Spleen (tissue), 11 donors: ENCODE data around the gene MEMO1. TPM values are rescaled to one million over a fixed set of nuclear protein-coding genes. Genes with fewer than 3 reads are reported as not detected.

ENCODE experiments used
- DNase-seq: peaks from one replicate; pipeline ENCODE4 v3.0.0-alpha.2; 2020
- H3K27ac ChIP-seq, 8 donors: fragments of 200-600 bp; sonication (generic) in 7 of 8; 1 replicate in 4 of 8; 2 replicates in 4 of 8; pipeline versions ENCODE4 v1.5.0 to v1.8.0; 2016 to 2021; ENCODE audit warnings: inconsistent platforms in 4 of 8, mild to moderate bottlenecking in 4 of 8, moderate library complexity in 1 of 8
- H3K27me3 ChIP-seq, 7 donors: fragments of 200-600 bp; sonication (generic) in 6 of 7; replicated peaks in 1 of 7; 1 replicate in 4 of 7; 2 replicates in 3 of 7; pipeline versions ENCODE4 v1.5.0 to v1.8.0; 2016 to 2021; ENCODE audit warnings: inconsistent platforms in 3 of 7, mild to moderate bottlenecking in 1 of 7
- H3K36me3 ChIP-seq, 6 donors: fragments of 200-600 bp; sonication (generic) in 5 of 6; 1 replicate in 4 of 6; 2 replicates in 2 of 6; pipeline versions ENCODE4 v1.5.0 to v1.8.0; 2016 to 2021; ENCODE audit warnings: inconsistent platforms in 2 of 6
- H3K4me1 ChIP-seq, 6 donors: fragments of 200-600 bp; sonication (generic) in 5 of 6; 1 replicate in 3 of 6; 2 replicates in 3 of 6; pipeline versions ENCODE4 v1.5.0 to v1.8.0; 2016 to 2021; ENCODE audit warnings: inconsistent platforms in 3 of 6
- H3K4me3 ChIP-seq, 8 donors: fragments of 200-600 bp; sonication (generic) in 7 of 8; 1 replicate in 4 of 8; 2 replicates in 4 of 8; pipeline versions ENCODE4 v1.5.0 to v1.8.0; 2016 to 2021; ENCODE audit warnings: inconsistent platforms in 4 of 8, mild to moderate bottlenecking in 4 of 8, moderate library complexity in 2 of 8
- H3K9me3 ChIP-seq, 8 donors: fragments of 200-600 bp; sonication (generic) in 7 of 8; 1 replicate in 4 of 8; 2 replicates in 4 of 8; pipeline versions ENCODE4 v1.5.0 to v1.8.0; 2016 to 2021; ENCODE audit warnings: inconsistent platforms in 4 of 8
- POLR2A ChIP-seq, 3 donors: fragments of 450-650 bp; IDR thresholded peaks; one replicate each; pipeline ENCODE4 v1.5.1; 2017; ENCODE audit warnings: antibody characterized with exemption in 3 of 3, mild to moderate bottlenecking in 1 of 3
- POLR2AphosphoS5 ChIP-seq, 3 donors: sonication (generic); formaldehyde crosslinking; IDR thresholded peaks; one replicate each; pipeline ENCODE4 v1.5.1; 2017; ENCODE audit warnings: antibody characterized with exemption in 3 of 3
- WGBS, 5 donors: extraction: QIAGEN DNeasy Blood & Tissue Kit in 3 of 5; methylation state at CpG; one replicate each; pipeline versions ENCODE4 v1.1.5 to v1.1.7; 2013 to 2018; 5-methylcytosine and 5-hydroxymethylcytosine counted together
- intact Hi-C: fragments of 100-400 bp; cut with DNase I; formaldehyde crosslinking; loops from one replicate; pipeline ENCODE4 v1.15.0; 2023; ENCODE audit warnings: low total_unique reads
- polyA plus RNA-seq, 3 donors: library from polyadenylated mRNA; stranded (reverse); fragments of 200-250 nt; gene quantifications; one replicate each; pipeline ENCODE4 v1.2.1, GENCODE V29; 2013
- total RNA-seq, 7 donors: library from RNA; depleted of rRNA in 3 of 7; stranded (reverse); fragments of >200 nt in 3 of 7; fragmentation: NEBNext Ultra II Directional in 4 of 7; extraction: Animal tissue kit (Norgen Biotek cat#: 25700) in 4 of 7; gene quantifications; one replicate each; pipeline versions ENCODE4 v1.1.0 to v1.2.1, GENCODE V29; 2016 to 2021
- TF ChIP-seq, protein P1 (sequence below), 11 experiments: fragments of 200-600 bp in 7 of 11; fragments of 450-650 bp in 4 of 11; sonication (generic) in 4 of 11; IDR thresholded peaks in 8 of 11; conservative IDR thresholded peaks in 3 of 11; 1 replicate in 7 of 11; 2 replicates in 4 of 11; pipeline versions ENCODE4 v1.4.0 to v1.8.0; 2016 to 2021; ENCODE audit warnings: antibody characterized with exemption in 11 of 11, inconsistent platforms in 4 of 11, mild to moderate bottlenecking in 1 of 11
- donor health status: healthy with polysubstance abuse.
- donor health status: DM: no; HTN: no; CAD: no; lungs with moderate emphysema.
- donor health status: DM: no; HTN: no; CAD: no.
- donor health status: Bipolar disorder and iron deficiency.
- donor health status: healthy.
- donor health status: DM: no; HTN: no; CAD: no.
- donor health status: DM: yes; HTN: yes; CAD: no.

MEMO1 gene
- total and polyA plus RNA-seq, 10 donors = 26.9 to 55.7 (median 40.6) TPM

DNA sequence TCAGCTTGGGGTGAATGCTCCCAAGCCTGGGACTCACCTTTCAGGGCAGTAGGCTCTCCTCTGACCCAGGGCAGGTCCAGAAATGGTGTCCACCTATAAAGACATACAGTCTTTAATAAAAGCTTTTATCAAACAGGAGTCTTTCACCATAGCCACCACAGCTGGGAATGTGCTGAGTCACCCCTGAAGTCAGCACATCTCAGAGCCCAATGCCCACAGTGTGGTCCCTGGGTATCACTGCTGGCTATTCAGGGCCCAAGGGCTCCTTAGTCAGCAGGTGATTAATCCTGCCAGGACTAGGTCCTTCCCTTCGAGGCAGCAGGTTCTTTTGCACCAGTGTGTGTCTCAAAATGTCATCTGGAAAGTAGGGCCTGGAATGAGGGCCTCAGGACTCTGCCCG is 181.9 kb downstream of the MEMO1 start:
- Histone ChIP-seq H3K4me3 (no peak overlapping the region), H3K9me3 (peaks cover 0 to 45% (median 15%) of the 10 kb centered on the region in 8 donors), H3K27ac (no peak overlapping the region), H3K36me3 (no peaks in the 10 kb centered on the region), H3K4me1 (no peaks in the 10 kb centered on the region), H3K27me3 (peaks cover 0 to 12% (median 0%) of the 10 kb centered on the region in 7 donors)
- DNase-seq = no peak
- 67 to 83% (median 76%) methylated on average over 2 of the region's 2 CpGs for WGBS, 5 donors
- TF ChIP-seq, protein P1, sequence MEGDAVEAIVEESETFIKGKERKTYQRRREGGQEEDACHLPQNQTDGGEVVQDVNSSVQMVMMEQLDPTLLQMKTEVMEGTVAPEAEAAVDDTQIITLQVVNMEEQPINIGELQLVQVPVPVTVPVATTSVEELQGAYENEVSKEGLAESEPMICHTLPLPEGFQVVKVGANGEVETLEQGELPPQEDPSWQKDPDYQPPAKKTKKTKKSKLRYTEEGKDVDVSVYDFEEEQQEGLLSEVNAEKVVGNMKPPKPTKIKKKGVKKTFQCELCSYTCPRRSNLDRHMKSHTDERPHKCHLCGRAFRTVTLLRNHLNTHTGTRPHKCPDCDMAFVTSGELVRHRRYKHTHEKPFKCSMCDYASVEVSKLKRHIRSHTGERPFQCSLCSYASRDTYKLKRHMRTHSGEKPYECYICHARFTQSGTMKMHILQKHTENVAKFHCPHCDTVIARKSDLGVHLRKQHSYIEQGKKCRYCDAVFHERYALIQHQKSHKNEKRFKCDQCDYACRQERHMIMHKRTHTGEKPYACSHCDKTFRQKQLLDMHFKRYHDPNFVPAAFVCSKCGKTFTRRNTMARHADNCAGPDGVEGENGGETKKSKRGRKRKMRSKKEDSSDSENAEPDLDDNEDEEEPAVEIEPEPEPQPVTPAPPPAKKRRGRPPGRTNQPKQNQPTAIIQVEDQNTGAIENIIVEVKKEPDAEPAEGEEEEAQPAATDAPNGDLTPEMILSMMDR (IDR thresholded peaks at IDR 0.05 in 8 of 11, conservative IDR thresholded peaks at IDR 0.05 in 3 of 11) = no peak
- TF ChIP-seq POLR2A (IDR thresholded peaks at IDR 0.05) = no peak
- no peak for TF ChIP-seq POLR2AphosphoS5 (IDR thresholded peaks at IDR 0.05)
- intact Hi-C loops = no loop called here

DNA sequence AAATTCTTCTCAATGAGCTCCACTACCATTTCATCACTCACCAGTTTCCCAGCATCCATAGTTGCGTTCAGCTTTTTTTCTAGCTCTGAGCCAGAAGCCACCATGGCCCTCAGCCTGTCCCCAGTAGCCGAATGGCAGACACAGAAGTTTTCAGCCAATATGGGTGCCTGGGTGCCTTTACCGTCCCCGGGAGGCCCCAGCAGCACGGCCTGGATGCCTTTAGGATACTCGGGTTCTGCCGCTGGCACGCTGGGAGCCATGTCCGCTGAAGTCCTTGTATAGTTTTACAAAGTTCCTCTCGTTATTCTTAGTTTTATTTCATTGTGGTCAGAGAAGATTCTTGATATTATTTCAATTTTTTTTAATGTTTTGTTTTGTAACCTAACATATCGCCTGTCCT is 187.2 kb downstream of the MEMO1 start:
- Histone ChIP-seq H3K4me3 (no peak overlapping the region), H3K27ac (no peak overlapping the region), H3K4me1 (no peaks in the 10 kb centered on the region), H3K36me3 (no peaks in the 10 kb centered on the region), H3K27me3 (peaks cover 0 to 3% (median 0%) of the 10 kb centered on the region in 7 donors), H3K9me3 (peaks cover 0 to 68% (median 44%) of the 10 kb centered on the region in 8 donors)
- intact Hi-C loops = no loop called here
- DNase-seq = no peak
- 93 to 95% (median 95%) methylated on average over 11 of the region's 11 CpGs for whole genome bisulfite sequencing, 5 donors
- TF ChIP-seq, protein P1 (IDR thresholded peaks at IDR 0.05 in 8 of 11, conservative IDR thresholded peaks at IDR 0.05 in 3 of 11) = no peak
- no peak for TF ChIP-seq POLR2AphosphoS5 (IDR thresholded peaks at IDR 0.05)
- TF ChIP-seq POLR2A (IDR thresholded peaks at IDR 0.05) = no peak

GRCh38 chr2:31822587-31822986 is 188.2 kb downstream of the MEMO1 start:
- intact Hi-C loops = no loop called here
- DNase-seq = no peak
- Histone ChIP-seq H3K27ac (no peak overlapping the region), H3K27me3 (no peaks in the 10 kb centered on the region), H3K36me3 (no peaks in the 10 kb centered on the region), H3K9me3 (peaks cover 0 to 64% (median 44%) of the 10 kb centered on the region in 8 donors), H3K4me1 (no peaks in the 10 kb centered on the region), H3K4me3 (no peak overlapping the region)
- TF ChIP-seq POLR2A (IDR thresholded peaks at IDR 0.05) (no peak), POLR2AphosphoS5 (IDR thresholded peaks at IDR 0.05) (no peak)
- TF ChIP-seq, protein P1 (IDR thresholded peaks at IDR 0.05 in 8 of 11, conservative IDR thresholded peaks at IDR 0.05 in 3 of 11) = no peak
- 89 to 98% (median 95%) methylated on average over 5 to 7 of the region's 7 CpGs for WGBS, 5 donors

Other genes starting within 250 kb of the MEMO1 start
- gene DPY30, start 28.8 kb upstream of the MEMO1 start, total RNA-seq = 10 to 100 TPM; 31.9 to 47.7 (median 44.8) TPM
- gene DPY30, start 28.8 kb upstream of the MEMO1 start, polyA plus RNA-seq = 10 to 100 TPM; 74.1 to 86.4 (median 84.9) TPM
- 10 to 100 TPM; 18.9 to 28.5 (median 21.6) TPM for gene SPAST, start 52.5 kb upstream of the MEMO1 start, total RNA-seq
- gene SPAST, start 52.5 kb upstream of the MEMO1 start, polyA plus RNA-seq = 1 to 10 TPM; 4.2 to 6.1 (median 5.0) TPM
- gene SLC30A6, start 154.9 kb upstream of the MEMO1 start, total RNA-seq = 10 to 100 TPM; 18.7 to 29.2 (median 21.5) TPM
- 1 to 10 TPM; 4.0 to 4.9 (median 4.2) TPM for gene SLC30A6, start 154.9 kb upstream of the MEMO1 start, polyA plus RNA-seq